ENCODE measurements around the gene COX7B2. TPM values are rescaled to one million over a fixed set of nuclear protein-coding genes. Genes with fewer than 3 reads are reported as not detected.

The COX7B2 gene
- total RNA-seq, 1 donor from 2014 or later = not detected

DNA sequence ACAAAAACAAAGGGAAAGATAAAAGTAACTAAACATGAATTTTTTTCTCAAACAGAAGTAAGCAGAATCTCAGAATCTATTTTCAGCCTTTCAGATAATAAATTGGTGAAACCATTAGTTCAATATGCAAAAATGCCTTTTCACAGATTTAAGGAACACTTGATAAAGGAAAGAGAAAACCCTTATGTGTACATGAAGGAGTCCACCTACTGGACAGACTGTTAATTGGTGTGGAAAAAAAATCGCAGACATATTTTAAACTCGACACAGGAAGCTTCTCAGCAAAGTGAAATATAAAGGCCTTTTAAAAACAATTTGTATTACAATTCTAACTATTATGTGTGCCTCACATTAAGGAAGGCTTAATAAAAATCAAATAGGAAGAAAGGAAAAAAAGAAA, 22.3 kb downstream of the COX7B2 start:
- no peak for DNase-seq (ENCODE audit: low spot score, unreplicated experiment)
- peaks cover 26% of the 10 kb centered on the region for H3K4me1 Mint-ChIP-seq (ENCODE audit: low read depth)
- H3K27ac Mint-ChIP-seq = no peak overlapping the region
- H3K27me3 Mint-ChIP-seq = peaks cover 4% of the 10 kb centered on the region
- H3K9me3 Mint-ChIP-seq (ENCODE audit: low read depth) = peaks cover 7% of the 10 kb centered on the region
- no peak overlapping the region for H3K4me3 Mint-ChIP-seq (ENCODE audit: low read depth)
- no peaks in the 10 kb centered on the region for H3K36me3 Mint-ChIP-seq (ENCODE audit: insufficient read depth)
- TF ChIP-seq, protein P1, sequence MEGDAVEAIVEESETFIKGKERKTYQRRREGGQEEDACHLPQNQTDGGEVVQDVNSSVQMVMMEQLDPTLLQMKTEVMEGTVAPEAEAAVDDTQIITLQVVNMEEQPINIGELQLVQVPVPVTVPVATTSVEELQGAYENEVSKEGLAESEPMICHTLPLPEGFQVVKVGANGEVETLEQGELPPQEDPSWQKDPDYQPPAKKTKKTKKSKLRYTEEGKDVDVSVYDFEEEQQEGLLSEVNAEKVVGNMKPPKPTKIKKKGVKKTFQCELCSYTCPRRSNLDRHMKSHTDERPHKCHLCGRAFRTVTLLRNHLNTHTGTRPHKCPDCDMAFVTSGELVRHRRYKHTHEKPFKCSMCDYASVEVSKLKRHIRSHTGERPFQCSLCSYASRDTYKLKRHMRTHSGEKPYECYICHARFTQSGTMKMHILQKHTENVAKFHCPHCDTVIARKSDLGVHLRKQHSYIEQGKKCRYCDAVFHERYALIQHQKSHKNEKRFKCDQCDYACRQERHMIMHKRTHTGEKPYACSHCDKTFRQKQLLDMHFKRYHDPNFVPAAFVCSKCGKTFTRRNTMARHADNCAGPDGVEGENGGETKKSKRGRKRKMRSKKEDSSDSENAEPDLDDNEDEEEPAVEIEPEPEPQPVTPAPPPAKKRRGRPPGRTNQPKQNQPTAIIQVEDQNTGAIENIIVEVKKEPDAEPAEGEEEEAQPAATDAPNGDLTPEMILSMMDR (IDR thresholded peaks at IDR 0.05; ENCODE audit: unreplicated experiment) = peak; percentile 58

DNA sequence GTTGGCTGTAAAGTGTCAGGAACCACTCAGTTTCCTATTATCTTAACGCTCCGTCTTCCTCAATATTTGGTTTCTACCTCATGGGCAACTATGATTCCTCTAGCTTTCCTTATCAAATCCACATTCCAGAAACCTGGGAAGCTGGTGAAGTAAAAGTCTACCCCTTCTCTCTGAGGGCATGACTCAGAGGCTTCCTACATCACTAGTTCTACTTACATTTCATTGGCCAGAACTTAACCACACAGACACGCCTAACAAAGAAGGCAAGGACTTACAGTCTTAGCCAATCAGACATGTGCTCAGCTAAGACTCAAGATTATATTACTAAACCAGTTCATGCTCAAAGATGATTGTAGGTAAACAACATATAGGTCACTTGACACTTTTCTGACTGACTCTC, 30.4 kb downstream of the COX7B2 start:
- peaks cover 4% of the 10 kb centered on the region for H3K4me1 Mint-ChIP-seq (ENCODE audit: low read depth)
- H3K27me3 Mint-ChIP-seq = no peaks in the 10 kb centered on the region
- H3K4me3 Mint-ChIP-seq (ENCODE audit: low read depth) = no peak overlapping the region
- no peak overlapping the region for H3K27ac Mint-ChIP-seq
- no peaks in the 10 kb centered on the region for H3K36me3 Mint-ChIP-seq (ENCODE audit: insufficient read depth)
- DNase-seq (ENCODE audit: low spot score, unreplicated experiment) = no peak
- TF ChIP-seq, protein P1 (IDR thresholded peaks at IDR 0.05; ENCODE audit: unreplicated experiment) = no peak
- peaks cover 7% of the 10 kb centered on the region for H3K9me3 Mint-ChIP-seq (ENCODE audit: low read depth)

DNA sequence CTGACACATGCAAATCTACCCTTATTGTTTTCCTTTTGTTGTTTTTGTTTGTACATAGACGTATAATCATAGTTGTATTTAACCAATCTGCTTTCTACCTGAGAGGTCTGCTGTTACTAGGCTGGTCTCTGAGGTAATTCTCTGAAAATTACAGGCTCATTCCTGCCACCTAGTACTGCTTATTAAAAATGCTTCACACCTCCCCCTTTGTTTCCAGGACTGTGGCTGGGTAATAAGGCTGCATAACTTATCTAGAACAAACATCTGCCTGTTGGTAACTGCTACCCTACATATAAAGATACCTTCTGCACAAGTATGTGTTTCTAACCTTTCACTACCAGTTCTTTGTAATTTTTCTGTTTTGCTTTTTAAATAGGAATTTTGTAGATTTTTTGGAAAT, 34.2 kb downstream of the COX7B2 start:
- TF ChIP-seq, protein P1 (IDR thresholded peaks at IDR 0.05; ENCODE audit: unreplicated experiment) = no peak
- H3K36me3 Mint-ChIP-seq (ENCODE audit: insufficient read depth) = no peaks in the 10 kb centered on the region
- DNase-seq (ENCODE audit: low spot score, unreplicated experiment) = no peak
- H3K9me3 Mint-ChIP-seq (ENCODE audit: low read depth) = peaks cover 7% of the 10 kb centered on the region
- H3K4me1 Mint-ChIP-seq (ENCODE audit: low read depth) = peaks cover 12% of the 10 kb centered on the region
- H3K27me3 Mint-ChIP-seq = no peaks in the 10 kb centered on the region
- no peak overlapping the region for H3K4me3 Mint-ChIP-seq (ENCODE audit: low read depth)
- H3K27ac Mint-ChIP-seq = no peak overlapping the region

DNA sequence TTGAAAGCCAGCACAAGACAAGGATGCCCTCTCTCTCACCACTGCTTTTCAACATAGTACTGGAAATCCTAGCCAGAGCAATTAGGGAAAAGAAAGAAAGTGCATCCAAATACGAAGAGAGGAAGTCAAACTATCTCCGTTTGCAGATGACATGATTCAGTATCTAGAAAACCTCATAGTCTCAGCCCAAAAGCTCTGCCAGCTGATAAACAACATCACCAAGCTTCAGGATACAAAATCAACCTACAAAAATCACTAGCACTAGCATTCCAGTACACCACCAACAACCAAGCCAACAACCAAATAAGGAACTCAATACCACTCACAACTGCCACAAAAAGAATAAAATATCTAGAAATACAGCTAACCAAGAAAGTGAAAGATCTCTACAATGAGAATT, 38.6 kb downstream of the COX7B2 start:
- TF ChIP-seq, protein P1 (IDR thresholded peaks at IDR 0.05; ENCODE audit: unreplicated experiment) = no peak
- peaks cover 7% of the 10 kb centered on the region for H3K9me3 Mint-ChIP-seq (ENCODE audit: low read depth)
- H3K4me3 Mint-ChIP-seq (ENCODE audit: low read depth) = no peak overlapping the region
- H3K36me3 Mint-ChIP-seq (ENCODE audit: insufficient read depth) = no peaks in the 10 kb centered on the region
- H3K27me3 Mint-ChIP-seq = no peaks in the 10 kb centered on the region
- peaks cover 19% of the 10 kb centered on the region for H3K4me1 Mint-ChIP-seq (ENCODE audit: low read depth)
- no peak for DNase-seq (ENCODE audit: low spot score, unreplicated experiment)
- no peak overlapping the region for H3K27ac Mint-ChIP-seq

DNA sequence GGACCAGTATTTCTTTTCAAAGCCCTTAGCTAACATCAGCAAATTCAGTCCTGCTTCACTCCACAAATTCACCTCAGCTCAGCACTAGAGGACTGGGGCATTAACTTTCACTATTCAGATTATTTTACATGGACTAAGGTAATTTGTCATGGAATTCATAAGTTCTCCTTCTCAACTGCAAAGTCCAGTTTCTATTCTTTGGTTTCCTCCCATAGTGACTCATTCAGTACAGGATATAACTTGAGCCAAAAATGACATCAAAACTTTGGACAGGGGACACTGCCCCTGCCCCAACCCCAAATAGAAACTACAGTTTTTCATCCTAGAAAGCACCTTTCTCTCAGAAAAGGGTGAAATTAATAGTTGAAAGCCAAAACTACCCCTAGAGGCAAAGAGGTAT, 52.7 kb downstream of the COX7B2 start:
- Mint-ChIP-seq H3K27ac (no peak overlapping the region), H3K4me3 (ENCODE audit: low read depth) (no peak overlapping the region), H3K9me3 (ENCODE audit: low read depth) (no peaks in the 10 kb centered on the region), H3K27me3 (no peaks in the 10 kb centered on the region), H3K4me1 (ENCODE audit: low read depth) (peaks cover 2% of the 10 kb centered on the region), H3K36me3 (ENCODE audit: insufficient read depth) (no peaks in the 10 kb centered on the region)
- DNase-seq (ENCODE audit: low spot score, unreplicated experiment) = no peak
- TF ChIP-seq, protein P1 (IDR thresholded peaks at IDR 0.05; ENCODE audit: unreplicated experiment) = no peak

Measured in progenitor cell of endocrine pancreas (in vitro differentiated cells).